Right atrium auricular region (tissue), 2 donors: ENCODE data around the gene KLB. TPM values are rescaled to one million over a fixed set of nuclear protein-coding genes. Genes with fewer than 3 reads are reported as not detected.
"Not testable (repeated sequence)": the region's sequence is repeated elsewhere in the genome, so short reads cannot be mapped to it uniquely, and the experiment has no call there.

ENCODE experiments used
- DNase-seq: peaks from one replicate; pipeline ENCODE4 v3.0.0-alpha.2; 2019; ENCODE audit warnings: low spot score
- H3K27ac ChIP-seq, 2 donors: fragments of 200-600 bp; sonication (generic); 1 replicate in 1 of 2; 2 replicates in 1 of 2; pipeline ENCODE4 v1.5.1; 2016 to 2019
- H3K27me3 ChIP-seq, 2 donors: fragments of 200-600 bp; sonication (generic); one replicate each; pipeline versions ENCODE4 v1.5.1 to v1.6.0; 2017 to 2019
- H3K36me3 ChIP-seq: fragments of 200-600 bp; sonication (generic); one replicate; pipeline ENCODE4 v1.5.1; 2016
- H3K4me1 ChIP-seq, 2 donors: fragments of 200-600 bp; sonication (generic); one replicate each; pipeline versions ENCODE4 v1.5.1 to v1.6.0; 2017 to 2019
- H3K4me3 ChIP-seq, 2 donors: fragments of 200-600 bp; sonication (generic); 1 replicate in 1 of 2; 2 replicates in 1 of 2; pipeline ENCODE4 v1.5.1; 2017 to 2019; ENCODE audit warnings: mild to moderate bottlenecking in 1 of 2, moderate library complexity in 1 of 2
- H3K9me3 ChIP-seq, 2 donors: fragments of 200-600 bp; sonication (generic); one replicate each; pipeline ENCODE4 v1.5.1; 2019
- total RNA-seq, 2 donors: library from RNA; depleted of rRNA; stranded (reverse); fragments of >200 nt; gene quantifications; one replicate each; pipeline ENCODE4 v1.1.0, GENCODE V29; 2016
- TF ChIP-seq, protein P1 (sequence below), 2 donors: fragments of 200-600 bp; sonication (generic); IDR thresholded peaks; one replicate each; pipeline ENCODE4 v1.5.1; 2019; ENCODE audit warnings: antibody characterized with exemption in 2 of 2

The KLB gene
- total RNA-seq, 2 donors from 2014 or later, result 0.11 to 0.47 TPM

- no peak for DNase-seq
- TF ChIP-seq, protein P1, sequence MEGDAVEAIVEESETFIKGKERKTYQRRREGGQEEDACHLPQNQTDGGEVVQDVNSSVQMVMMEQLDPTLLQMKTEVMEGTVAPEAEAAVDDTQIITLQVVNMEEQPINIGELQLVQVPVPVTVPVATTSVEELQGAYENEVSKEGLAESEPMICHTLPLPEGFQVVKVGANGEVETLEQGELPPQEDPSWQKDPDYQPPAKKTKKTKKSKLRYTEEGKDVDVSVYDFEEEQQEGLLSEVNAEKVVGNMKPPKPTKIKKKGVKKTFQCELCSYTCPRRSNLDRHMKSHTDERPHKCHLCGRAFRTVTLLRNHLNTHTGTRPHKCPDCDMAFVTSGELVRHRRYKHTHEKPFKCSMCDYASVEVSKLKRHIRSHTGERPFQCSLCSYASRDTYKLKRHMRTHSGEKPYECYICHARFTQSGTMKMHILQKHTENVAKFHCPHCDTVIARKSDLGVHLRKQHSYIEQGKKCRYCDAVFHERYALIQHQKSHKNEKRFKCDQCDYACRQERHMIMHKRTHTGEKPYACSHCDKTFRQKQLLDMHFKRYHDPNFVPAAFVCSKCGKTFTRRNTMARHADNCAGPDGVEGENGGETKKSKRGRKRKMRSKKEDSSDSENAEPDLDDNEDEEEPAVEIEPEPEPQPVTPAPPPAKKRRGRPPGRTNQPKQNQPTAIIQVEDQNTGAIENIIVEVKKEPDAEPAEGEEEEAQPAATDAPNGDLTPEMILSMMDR (IDR thresholded peaks at IDR 0.05), result no peak
- H3K4me1 ChIP-seq, result peaks cover 2 to 25% of the 10 kb centered on the region in 2 donors
- H3K36me3 ChIP-seq, result peaks cover 72% of the 10 kb centered on the region
- H3K4me3 ChIP-seq, result no peak overlapping the region
- H3K9me3 ChIP-seq, result no peaks in the 10 kb centered on the region
- H3K27me3 ChIP-seq, result no peaks in the 10 kb centered on the region
- H3K27ac ChIP-seq, result no peak overlapping the region
Observed at GRCh38 chr4:39453738-39454137, 47.0 kb downstream of the KLB start.

- Histone ChIP-seq H3K36me3 (peaks cover 72% of the 10 kb centered on the region), H3K27me3 (no peaks in the 10 kb centered on the region), H3K4me3 (no peak overlapping the region), H3K4me1 (peaks cover 2 to 32% of the 10 kb centered on the region in 2 donors), H3K9me3 (no peaks in the 10 kb centered on the region), H3K27ac (no peak overlapping the region)
- TF ChIP-seq, protein P1 (IDR thresholded peaks at IDR 0.05), result no peak
- no peak for DNase-seq
Observed at GRCh38 chr4:39455486-39455885, 48.8 kb downstream of the KLB start.

- Histone ChIP-seq H3K4me3 (peak overlapping the region in 1 of 2 donors; percentile 68), H3K27me3 (no peaks in the 10 kb centered on the region), H3K27ac (peak overlapping the region; percentile 93 to 95), H3K9me3 (no peaks in the 10 kb centered on the region), H3K4me1 (peaks cover 2 to 32% of the 10 kb centered on the region in 2 donors), H3K36me3 (peaks cover 65% of the 10 kb centered on the region)
- no peak for DNase-seq
- TF ChIP-seq, protein P1 (IDR thresholded peaks at IDR 0.05), result no peak
Observed at GRCh38 chr4:39456946-39457763, 50.4 kb downstream of the KLB start.

DNA sequence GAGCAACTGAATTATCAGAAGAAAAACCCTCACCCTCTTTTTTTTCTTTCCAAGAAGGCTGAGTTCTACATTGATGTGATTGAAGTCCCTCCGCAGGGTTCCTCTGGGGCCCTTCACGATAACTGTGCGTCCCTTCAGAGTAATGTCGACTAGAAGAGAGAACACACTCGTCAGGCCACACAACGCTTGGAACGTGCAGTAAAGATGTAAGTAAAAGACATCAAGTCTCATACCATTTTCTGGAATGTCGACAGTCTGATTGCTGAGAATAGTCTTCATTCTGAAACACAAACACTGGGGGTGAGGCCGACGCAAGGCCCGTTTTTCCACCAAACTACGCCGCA, 51.4 kb downstream of the KLB start:
- Histone ChIP-seq H3K36me3 (peaks cover 63% of the 10 kb centered on the region), H3K27ac (peak overlapping the region; percentile 93 to 95), H3K4me1 (peaks cover 2 to 32% of the 10 kb centered on the region in 2 donors), H3K4me3 (peak overlapping the region; percentile 68 to 69)
- H3K27me3 ChIP-seq, H3K9me3 ChIP-seq, DNase-seq: not testable (repeated sequence)

DNA sequence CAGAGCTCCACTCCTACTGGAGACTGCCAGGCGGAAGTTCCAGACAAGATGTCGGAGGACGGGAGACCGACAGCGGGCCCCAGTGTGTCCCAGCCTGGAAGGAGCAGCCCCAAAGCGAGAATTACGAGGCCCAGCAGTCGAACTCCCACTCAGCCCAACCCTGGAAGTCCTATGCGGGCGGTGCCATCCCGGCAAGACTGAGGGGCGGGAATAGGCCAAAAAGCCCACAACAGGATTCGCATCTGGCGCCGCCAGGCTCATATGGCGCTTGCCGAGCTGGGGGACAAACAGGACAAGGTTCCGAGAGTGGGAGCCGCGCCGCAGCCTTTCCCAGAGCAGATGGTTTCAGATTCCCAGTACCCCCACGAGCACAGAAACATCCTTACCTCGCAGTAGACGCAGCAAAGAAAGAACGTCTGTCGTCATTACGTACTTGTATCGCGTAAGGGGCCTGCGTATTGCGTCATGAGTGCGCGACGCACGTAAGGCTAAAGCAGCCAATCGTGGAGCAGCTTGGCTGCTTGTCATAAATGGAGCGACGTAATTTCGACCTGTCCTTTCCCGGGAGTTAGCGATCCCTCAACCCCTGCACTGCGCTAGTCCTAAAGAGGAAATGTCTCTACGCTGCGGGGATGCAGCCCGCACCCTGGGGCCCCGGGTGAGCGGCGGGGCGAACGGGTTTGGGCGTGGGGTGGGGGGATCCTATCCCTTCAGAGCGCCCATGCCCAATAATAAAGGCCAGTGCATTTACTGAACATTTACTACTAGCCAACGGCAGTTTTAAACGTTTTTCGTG, 52.0 kb downstream of the KLB start, which contains the start of the genes LIAS and RPL9:
Gene LIAS (plus strand): TSS at position 552 of the 796 bp plus-strand sequence. CDS start 62 bp downstream, at position 614.
Gene RPL9 (minus strand): TSS at position 418 of the 796 bp plus-strand sequence. CDS start 483 bp downstream, outside the sequence.
- Histone ChIP-seq H3K4me1 (peaks cover 2 to 32% of the 10 kb centered on the region in 2 donors), H3K27me3 (no peaks in the 10 kb centered on the region), H3K4me3 (peak within 1 kb of the TSS; percentile 68 to 69), H3K27ac (peak within 1 kb of the TSS; percentile 93 to 95), H3K36me3 (peaks cover 57% of the 10 kb centered on the region), H3K9me3 (no peaks in the 10 kb centered on the region)
- TF ChIP-seq, protein P1 (IDR thresholded peaks at IDR 0.05), result no peak
- DNase-seq, result peak; percentile 99
